ENCODE measurements around the gene DDX27.
A peak's percentile ranks its signal among the peaks of the same experiment; 100 is the strongest.

Gene DDX27, protein sequence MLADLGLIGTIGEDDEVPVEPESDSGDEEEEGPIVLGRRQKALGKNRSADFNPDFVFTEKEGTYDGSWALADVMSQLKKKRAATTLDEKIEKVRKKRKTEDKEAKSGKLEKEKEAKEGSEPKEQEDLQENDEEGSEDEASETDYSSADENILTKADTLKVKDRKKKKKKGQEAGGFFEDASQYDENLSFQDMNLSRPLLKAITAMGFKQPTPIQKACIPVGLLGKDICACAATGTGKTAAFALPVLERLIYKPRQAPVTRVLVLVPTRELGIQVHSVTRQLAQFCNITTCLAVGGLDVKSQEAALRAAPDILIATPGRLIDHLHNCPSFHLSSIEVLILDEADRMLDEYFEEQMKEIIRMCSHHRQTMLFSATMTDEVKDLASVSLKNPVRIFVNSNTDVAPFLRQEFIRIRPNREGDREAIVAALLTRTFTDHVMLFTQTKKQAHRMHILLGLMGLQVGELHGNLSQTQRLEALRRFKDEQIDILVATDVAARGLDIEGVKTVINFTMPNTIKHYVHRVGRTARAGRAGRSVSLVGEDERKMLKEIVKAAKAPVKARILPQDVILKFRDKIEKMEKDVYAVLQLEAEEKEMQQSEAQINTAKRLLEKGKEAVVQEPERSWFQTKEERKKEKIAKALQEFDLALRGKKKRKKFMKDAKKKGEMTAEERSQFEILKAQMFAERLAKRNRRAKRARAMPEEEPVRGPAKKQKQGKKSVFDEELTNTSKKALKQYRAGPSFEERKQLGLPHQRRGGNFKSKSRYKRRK

DNA sequence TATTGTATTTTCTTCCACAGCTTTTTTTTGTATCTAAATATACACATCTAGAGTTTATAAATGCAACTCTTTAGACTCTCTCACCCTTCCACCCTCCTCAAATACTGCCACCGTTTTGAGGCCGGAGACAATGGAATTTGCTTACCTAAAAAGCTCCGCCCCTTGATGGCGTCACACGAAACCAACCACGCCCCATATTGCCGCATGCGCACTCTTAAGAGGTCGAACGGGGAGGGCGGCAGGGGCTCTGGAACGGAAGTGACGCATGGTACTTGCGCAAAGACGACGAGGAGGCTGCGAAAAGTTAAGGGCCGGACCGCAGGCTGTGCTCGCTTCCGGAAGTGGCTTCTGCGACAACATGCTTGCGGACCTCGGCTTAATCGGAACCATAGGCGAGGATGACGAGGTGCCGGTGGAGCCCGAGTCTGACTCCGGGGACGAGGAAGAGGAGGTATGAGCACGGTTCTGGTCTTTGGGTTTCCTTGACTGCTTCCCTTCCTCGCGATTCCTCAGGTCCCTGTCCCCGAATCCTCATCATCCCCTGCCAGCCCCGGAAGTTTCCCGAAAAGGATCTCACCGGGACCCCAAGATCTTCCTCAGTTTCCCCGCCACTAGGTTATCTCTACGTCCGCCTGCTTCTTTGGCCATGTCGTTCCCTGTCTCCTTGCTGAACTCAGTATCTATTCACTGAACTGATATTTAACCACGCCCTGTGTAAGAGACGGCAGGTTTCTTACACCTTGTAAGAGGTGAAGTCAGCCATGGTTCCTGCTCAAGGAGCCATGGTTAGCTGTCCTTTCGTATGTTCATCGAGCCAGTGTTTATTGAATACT lies at the start of gene DDX27:
TSS of gene DDX27 (plus strand) at position 326 of the 833 bp plus-strand sequence. CDS start at position 359, 33 bp downstream.
- peaks cover 9 to 26% of the 10 kb centered on the region in 2 donors for H3K36me3 ChIP-seq (ENCODE audit: control insufficient read depth in 1 of 2, insufficient read depth in 2 of 2, low read length in 2 of 2)
- H3K27ac ChIP-seq (ENCODE audit: low read depth, low read length): peak within 1 kb of the TSS; percentile 77
- H3K9me3 ChIP-seq (ENCODE audit: control insufficient read depth in 1 of 2, low read length in 2 of 2): no peaks in the 10 kb centered on the region

GRCh38 chr20:49169547-49169946 lies 49.7 kb upstream of the DDX27 start:
- H3K36me3 ChIP-seq (ENCODE audit: control insufficient read depth in 1 of 2, insufficient read depth in 2 of 2, low read length in 2 of 2): peaks cover 10 to 18% of the 10 kb centered on the region in 2 donors
- H3K27ac ChIP-seq (ENCODE audit: low read depth, low read length): no peak overlapping the region

More for the DNA sequence above, at the start of gene DDX27:
- H3K27me3 ChIP-seq (ENCODE audit: control insufficient read depth in 1 of 2, insufficient read depth in 2 of 2, low read length in 2 of 2): no peaks in the 10 kb centered on the region
- peaks cover 12 to 14% of the 10 kb centered on the region in 2 donors for H3K4me1 ChIP-seq (ENCODE audit: control insufficient read depth in 1 of 2, insufficient read depth in 2 of 2, low read length in 2 of 2)
- H3K9ac ChIP-seq (ENCODE audit: low read depth in 1 of 2, low read length in 2 of 2): peak within 1 kb of the TSS; percentile 84 to 89
- H3K4me3 ChIP-seq (ENCODE audit: low read depth in 1 of 2, low read length in 2 of 2): peak within 1 kb of the TSS; percentile 87 to 88

DNA sequence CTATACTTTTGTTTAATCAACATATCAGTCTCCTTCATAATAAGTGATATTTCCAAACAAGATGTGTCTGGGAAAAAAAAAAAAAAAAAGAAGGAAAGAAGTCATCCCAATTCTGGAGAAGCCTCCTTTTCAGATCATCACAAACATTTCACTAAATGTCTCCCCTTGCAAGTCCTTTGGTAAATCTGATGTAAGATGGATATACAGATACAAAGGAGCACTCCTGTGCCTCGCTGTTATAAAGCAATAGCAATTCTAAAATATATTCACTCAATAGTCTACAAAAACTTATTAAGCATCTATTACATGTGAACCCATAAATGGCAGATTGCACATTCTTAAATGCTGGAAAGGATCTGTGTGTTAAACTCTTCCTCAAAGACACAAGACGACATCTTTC lies 48.5 kb upstream of the DDX27 start:
- Histone ChIP-seq H3K4me1 (ENCODE audit: control insufficient read depth in 1 of 2, insufficient read depth in 2 of 2, low read length in 2 of 2) (peaks cover 7 to 18% of the 10 kb centered on the region in 2 donors), H3K27me3 (ENCODE audit: control insufficient read depth in 1 of 2, insufficient read depth in 2 of 2, low read length in 2 of 2) (no peaks in the 10 kb centered on the region), H3K9ac (ENCODE audit: low read depth in 1 of 2, low read length in 2 of 2) (no peak overlapping the region), H3K36me3 (ENCODE audit: control insufficient read depth in 1 of 2, insufficient read depth in 2 of 2, low read length in 2 of 2) (peaks cover 8 to 12% of the 10 kb centered on the region in 2 donors), H3K27ac (ENCODE audit: low read depth, low read length) (no peak overlapping the region), H3K9me3 (ENCODE audit: control insufficient read depth in 1 of 2, low read length in 2 of 2) (no peaks in the 10 kb centered on the region), H3K4me3 (ENCODE audit: low read depth in 1 of 2, low read length in 2 of 2) (no peak overlapping the region)

More at GRCh38 chr20:49169547-49169946, 49.7 kb upstream of the DDX27 start:
- Histone ChIP-seq H3K9ac (ENCODE audit: low read depth in 1 of 2, low read length in 2 of 2) (no peak overlapping the region), H3K9me3 (ENCODE audit: control insufficient read depth in 1 of 2, low read length in 2 of 2) (no peaks in the 10 kb centered on the region), H3K4me1 (ENCODE audit: control insufficient read depth in 1 of 2, insufficient read depth in 2 of 2, low read length in 2 of 2) (peaks cover 7 to 18% of the 10 kb centered on the region in 2 donors), H3K27me3 (ENCODE audit: control insufficient read depth in 1 of 2, insufficient read depth in 2 of 2, low read length in 2 of 2) (no peaks in the 10 kb centered on the region), H3K4me3 (ENCODE audit: low read depth in 1 of 2, low read length in 2 of 2) (no peak overlapping the region)

- Histone ChIP-seq H3K27me3 (ENCODE audit: control insufficient read depth in 1 of 2, insufficient read depth in 2 of 2, low read length in 2 of 2) (no peaks in the 10 kb centered on the region), H3K27ac (ENCODE audit: low read depth, low read length) (no peak overlapping the region), H3K9ac (ENCODE audit: low read depth in 1 of 2, low read length in 2 of 2) (no peak overlapping the region), H3K36me3 (ENCODE audit: control insufficient read depth in 1 of 2, insufficient read depth in 2 of 2, low read length in 2 of 2) (peaks cover 4 to 6% of the 10 kb centered on the region in 2 donors), H3K9me3 (ENCODE audit: control insufficient read depth in 1 of 2, low read length in 2 of 2) (no peaks in the 10 kb centered on the region), H3K4me1 (ENCODE audit: control insufficient read depth in 1 of 2, insufficient read depth in 2 of 2, low read length in 2 of 2) (peaks cover 7 to 18% of the 10 kb centered on the region in 2 donors), H3K4me3 (ENCODE audit: low read depth in 1 of 2, low read length in 2 of 2) (no peak overlapping the region)
These were observed 47.3 kb upstream of the DDX27 start for GRCh38 chr20:49171909-49172308.

GRCh38 chr20:49172413-49172812 lies 46.8 kb upstream of the DDX27 start:
- no peaks in the 10 kb centered on the region for H3K9me3 ChIP-seq (ENCODE audit: control insufficient read depth in 1 of 2, low read length in 2 of 2)
- H3K27me3 ChIP-seq (ENCODE audit: control insufficient read depth in 1 of 2, insufficient read depth in 2 of 2, low read length in 2 of 2): no peaks in the 10 kb centered on the region
- peaks cover 4 to 6% of the 10 kb centered on the region in 2 donors for H3K36me3 ChIP-seq (ENCODE audit: control insufficient read depth in 1 of 2, insufficient read depth in 2 of 2, low read length in 2 of 2)
- H3K4me1 ChIP-seq (ENCODE audit: control insufficient read depth in 1 of 2, insufficient read depth in 2 of 2, low read length in 2 of 2): peaks cover 7 to 16% of the 10 kb centered on the region in 2 donors
- no peak overlapping the region for H3K9ac ChIP-seq (ENCODE audit: low read depth in 1 of 2, low read length in 2 of 2)
- no peak overlapping the region for H3K4me3 ChIP-seq (ENCODE audit: low read depth in 1 of 2, low read length in 2 of 2)
- H3K27ac ChIP-seq (ENCODE audit: low read depth, low read length): no peak overlapping the region

DNA sequence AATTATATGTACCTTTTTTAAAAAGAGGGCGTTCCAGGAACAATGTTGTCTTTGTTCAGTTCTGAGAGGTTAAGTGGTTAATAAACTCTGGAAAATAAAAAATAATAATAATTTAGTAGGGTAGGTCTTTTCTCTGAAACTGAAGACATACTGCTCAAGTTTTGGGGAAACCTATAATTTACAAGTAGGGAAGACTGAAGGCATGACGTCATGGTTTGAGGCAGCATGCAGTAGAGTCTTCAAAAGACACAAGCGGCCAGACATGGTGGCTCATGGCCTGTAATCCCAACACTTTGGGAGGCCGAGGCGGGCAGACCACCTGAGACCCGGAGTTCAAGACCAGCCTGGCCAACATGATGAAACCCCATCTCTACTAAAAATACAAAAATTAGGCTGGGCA lies 45.0 kb upstream of the DDX27 start:
- Histone ChIP-seq H3K4me1 (ENCODE audit: control insufficient read depth in 1 of 2, insufficient read depth in 2 of 2, low read length in 2 of 2) (peaks cover 0 to 9% of the 10 kb centered on the region in 2 donors), H3K27ac (ENCODE audit: low read depth, low read length) (no peak overlapping the region), H3K4me3 (ENCODE audit: low read depth in 1 of 2, low read length in 2 of 2) (no peak overlapping the region), H3K9me3 (ENCODE audit: control insufficient read depth in 1 of 2, low read length in 2 of 2) (no peaks in the 10 kb centered on the region), H3K9ac (ENCODE audit: low read depth in 1 of 2, low read length in 2 of 2) (no peak overlapping the region), H3K27me3 (ENCODE audit: control insufficient read depth in 1 of 2, insufficient read depth in 2 of 2, low read length in 2 of 2) (no peaks in the 10 kb centered on the region), H3K36me3 (ENCODE audit: control insufficient read depth in 1 of 2, insufficient read depth in 2 of 2, low read length in 2 of 2) (peaks cover 6 to 8% of the 10 kb centered on the region in 2 donors)

GRCh38 chr20:49179368-49180277 lies 39.6 kb upstream of the DDX27 start:
- no peaks in the 10 kb centered on the region for H3K27me3 ChIP-seq (ENCODE audit: control insufficient read depth in 1 of 2, insufficient read depth in 2 of 2, low read length in 2 of 2)
- peaks cover 0 to 4% of the 10 kb centered on the region in 2 donors for H3K36me3 ChIP-seq (ENCODE audit: control insufficient read depth in 1 of 2, insufficient read depth in 2 of 2, low read length in 2 of 2)
- H3K9ac ChIP-seq (ENCODE audit: low read depth in 1 of 2, low read length in 2 of 2): no peak overlapping the region
- no peaks in the 10 kb centered on the region for H3K9me3 ChIP-seq (ENCODE audit: control insufficient read depth in 1 of 2, low read length in 2 of 2)
- no peak overlapping the region for H3K4me3 ChIP-seq (ENCODE audit: low read depth in 1 of 2, low read length in 2 of 2)
- no peak overlapping the region for H3K27ac ChIP-seq (ENCODE audit: low read depth, low read length)
- H3K4me1 ChIP-seq (ENCODE audit: control insufficient read depth in 1 of 2, insufficient read depth in 2 of 2, low read length in 2 of 2): peaks cover 17 to 24% of the 10 kb centered on the region in 2 donors

DNA sequence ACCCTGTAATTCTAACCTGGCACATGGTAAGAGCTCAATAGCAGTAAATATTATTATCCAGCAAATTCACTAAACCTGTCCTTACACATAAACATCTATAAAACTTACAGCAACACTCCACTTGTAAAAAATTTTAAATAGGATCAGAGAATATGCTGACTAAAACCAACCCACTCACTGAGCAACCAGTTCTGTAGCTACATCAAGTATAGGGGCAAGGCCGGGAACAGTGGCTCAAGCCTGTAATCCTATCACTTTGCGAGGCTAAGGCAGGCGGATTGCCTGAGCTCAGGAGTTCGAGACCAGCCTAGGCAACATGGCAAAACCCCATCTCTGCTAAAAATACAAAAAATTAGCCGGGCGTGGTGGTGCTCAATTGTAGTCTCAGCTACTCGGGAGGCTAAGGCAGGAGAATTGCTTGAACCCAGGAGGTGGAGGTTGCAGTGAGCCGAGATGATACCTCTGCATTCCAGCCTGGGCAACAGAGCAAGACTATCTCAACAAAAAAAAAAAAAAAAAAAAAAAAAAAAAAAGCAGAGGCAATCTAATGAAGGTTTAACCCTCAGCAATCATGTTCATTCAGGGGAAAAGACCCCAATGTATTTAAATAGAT lies 37.8 kb upstream of the DDX27 start:
- Histone ChIP-seq H3K4me1 (ENCODE audit: control insufficient read depth in 1 of 2, insufficient read depth in 2 of 2, low read length in 2 of 2) (peaks cover 24 to 34% of the 10 kb centered on the region in 2 donors), H3K4me3 (ENCODE audit: low read depth in 1 of 2, low read length in 2 of 2) (no peak overlapping the region), H3K36me3 (ENCODE audit: control insufficient read depth in 1 of 2, insufficient read depth in 2 of 2, low read length in 2 of 2) (peaks cover 0 to 4% of the 10 kb centered on the region in 2 donors), H3K9me3 (ENCODE audit: control insufficient read depth in 1 of 2, low read length in 2 of 2) (no peaks in the 10 kb centered on the region), H3K27ac (ENCODE audit: low read depth, low read length) (no peak overlapping the region), H3K9ac (ENCODE audit: low read depth in 1 of 2, low read length in 2 of 2) (no peak overlapping the region), H3K27me3 (ENCODE audit: control insufficient read depth in 1 of 2, insufficient read depth in 2 of 2, low read length in 2 of 2) (no peaks in the 10 kb centered on the region)

- no peaks in the 10 kb centered on the region for H3K36me3 ChIP-seq (ENCODE audit: control insufficient read depth in 1 of 2, insufficient read depth in 2 of 2, low read length in 2 of 2)
- no peak overlapping the region for H3K27ac ChIP-seq (ENCODE audit: low read depth, low read length)
- H3K4me3 ChIP-seq (ENCODE audit: low read depth in 1 of 2, low read length in 2 of 2): no peak overlapping the region
- H3K9ac ChIP-seq (ENCODE audit: low read depth in 1 of 2, low read length in 2 of 2): no peak overlapping the region
- no peaks in the 10 kb centered on the region for H3K9me3 ChIP-seq (ENCODE audit: control insufficient read depth in 1 of 2, low read length in 2 of 2)
- no peaks in the 10 kb centered on the region for H3K27me3 ChIP-seq (ENCODE audit: control insufficient read depth in 1 of 2, insufficient read depth in 2 of 2, low read length in 2 of 2)
- peaks cover 24 to 34% of the 10 kb centered on the region in 2 donors for H3K4me1 ChIP-seq (ENCODE audit: control insufficient read depth in 1 of 2, insufficient read depth in 2 of 2, low read length in 2 of 2)
These were observed 35.8 kb upstream of the DDX27 start for GRCh38 chr20:49183444-49183843.

Measured in duodenal mucosa (tissue), 2 donors.